SK-N-SH (cell line): Measurements from ENCODE around the gene RECK.

Source experiments
- CHD2 ChIP-seq: fragments of 150-350 bp; IDR thresholded peaks from 2 replicates; pipeline ENCODE4 v1.6.1; 2018; ENCODE audit warnings: low read length; ENCODE audit not compliant: partially characterized antibody
- CTCF ChIP-seq: fragments of 200-600 bp; sonication (generic); IDR thresholded peaks from 2 replicates; pipeline ENCODE4 v1.6.1; 2017; ENCODE audit warnings: antibody characterized with exemption, mild to moderate bottlenecking, moderate library complexity
- ELF1 ChIP-seq: IDR thresholded peaks from 2 replicates; pipeline ENCODE4 v1.4.0; 2012
- EP300 ChIP-seq, 2 experiments: IDR thresholded peaks; 2 replicates each; pipeline versions ENCODE4 v1.4.0 to v1.6.1; 2012; ENCODE audit warnings: borderline replicate concordance in 1 of 2, low read depth in 1 of 2, low read length in 1 of 2
- EZH2phosphoT487 ChIP-seq: fragments of 200-600 bp; sonication (generic); IDR thresholded peaks from 2 replicates; pipeline ENCODE4 v1.6.1; 2017; ENCODE audit warnings: low read depth, mixed run types, mild to moderate bottlenecking, antibody characterized with exemption, moderate library complexity, borderline replicate concordance
- RAD21 ChIP-seq: IDR thresholded peaks from 2 replicates; pipeline ENCODE4 v1.6.1; 2012; ENCODE audit warnings: mild to moderate bottlenecking, low read length
- REST ChIP-seq: IDR thresholded peaks from 2 replicates; pipeline ENCODE4 v1.6.1; 2012; ENCODE audit warnings: mild to moderate bottlenecking, low read depth, low read length, moderate library complexity
- TAF1 ChIP-seq: IDR thresholded peaks from 2 replicates; pipeline ENCODE4 v1.6.1; 2012; ENCODE audit warnings: low read depth, mild to moderate bottlenecking, low read length, moderate library complexity, borderline replicate concordance
- TEAD4 ChIP-seq: IDR thresholded peaks from 2 replicates; pipeline ENCODE4 v1.4.0; 2012; ENCODE audit warnings: mild to moderate bottlenecking, borderline replicate concordance; ENCODE audit not compliant: insufficient read depth
- USF1 ChIP-seq: IDR thresholded peaks from 2 replicates; pipeline ENCODE4 v1.4.0; 2012; ENCODE audit warnings: low read depth, borderline replicate concordance
- USF2 ChIP-seq: fragments of 150-350 bp; IDR thresholded peaks from 2 replicates; pipeline ENCODE4 v1.6.1; 2017; ENCODE audit warnings: antibody characterized with exemption, low read length, low read depth, borderline replicate concordance
- YY1 ChIP-seq: IDR thresholded peaks from 2 replicates; pipeline ENCODE4 v1.4.0; 2012; ENCODE audit warnings: low read depth, mild to moderate bottlenecking
- ZBTB33 ChIP-seq: IDR thresholded peaks from 2 replicates; pipeline ENCODE4 v1.4.0; 2012; ENCODE audit warnings: low read depth, borderline replicate concordance

GRCh38 chr9:36152741-36153438, 116.2 kb downstream of the RECK start:
- TF ChIP-seq CTCF (no peak), CHD2 (no peak), USF1 (no peak), ELF1 (no peak), REST (no peak), TEAD4 (no peak), USF2 (no peak), RAD21 (no peak), TAF1 (no peak), ZBTB33 (no peak), EP300 (IDR thresholded peaks at IDR 0.05; ENCODE audit: borderline replicate concordance in 1 of 2, low read depth in 1 of 2, low read length in 1 of 2) (no peak), EZH2phosphoT487 (no peak), YY1 (no peak)
